ENCODE measurements around the gene TUBB.
"Not testable (repeated sequence)": the region's sequence is repeated elsewhere in the genome, so short reads cannot be mapped to it uniquely, and the experiment has no call there.

Gene TUBB

DNA sequence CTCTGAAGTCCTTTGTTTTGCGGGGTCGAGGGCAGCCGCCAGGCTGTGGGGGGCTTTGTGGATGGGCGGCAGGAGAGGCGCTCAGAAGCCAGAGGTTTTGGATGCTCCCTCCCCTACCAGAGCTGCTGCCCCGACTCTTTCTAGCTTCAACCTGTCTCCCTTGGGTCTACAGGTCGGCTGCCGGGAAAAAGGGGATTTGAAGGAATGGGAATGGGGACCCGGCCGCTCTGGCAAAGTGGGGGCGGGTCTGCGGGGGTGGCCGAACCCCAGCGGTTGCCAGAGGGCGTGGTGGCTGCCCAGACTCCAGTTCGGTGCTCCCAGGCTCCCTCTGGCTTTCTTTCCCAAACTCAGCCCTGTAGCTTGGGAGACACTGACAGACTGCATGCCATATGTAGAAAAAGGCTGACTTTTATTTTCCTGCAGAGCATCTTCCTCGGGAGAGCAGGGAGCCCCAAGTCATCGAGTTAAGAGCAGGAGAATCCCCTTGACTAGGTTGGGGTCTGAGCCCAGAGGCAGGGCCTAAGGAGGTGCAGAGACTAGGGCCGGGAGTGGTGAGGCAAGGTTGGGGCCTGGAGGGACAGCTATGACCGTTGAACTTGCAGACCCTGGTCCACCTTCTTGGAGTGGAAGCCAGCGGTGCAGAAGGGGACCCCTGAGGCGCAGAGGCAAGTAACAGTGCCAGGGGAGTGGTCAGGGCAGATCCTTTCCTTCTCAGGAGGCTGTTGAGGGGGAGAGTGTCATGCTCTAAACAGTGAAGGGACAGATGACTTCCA lies 32.3 kb upstream of the TUBB start:
- DNase-seq = no peak

DNA sequence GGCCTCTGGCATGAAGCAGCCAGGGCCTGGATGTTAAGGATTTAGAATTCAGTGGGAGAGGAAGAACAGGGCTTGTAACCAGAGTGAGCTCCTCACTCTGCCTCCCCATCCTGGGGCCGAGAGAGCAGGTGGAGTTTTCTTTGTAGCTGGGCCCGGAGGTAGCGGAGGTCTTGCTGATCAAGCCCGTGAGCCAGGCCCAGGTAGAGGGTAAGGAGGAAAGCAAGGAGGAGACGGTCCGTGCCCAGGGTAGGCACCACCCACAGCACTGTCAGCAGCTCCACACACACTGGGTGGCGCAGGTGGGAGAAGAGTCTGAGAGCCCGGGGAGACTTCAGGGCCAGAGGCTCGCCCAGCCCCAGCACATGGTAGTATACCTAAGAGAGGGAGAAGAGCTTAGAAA lies 31.6 kb upstream of the TUBB start:
- DNase-seq = no peak

DNA sequence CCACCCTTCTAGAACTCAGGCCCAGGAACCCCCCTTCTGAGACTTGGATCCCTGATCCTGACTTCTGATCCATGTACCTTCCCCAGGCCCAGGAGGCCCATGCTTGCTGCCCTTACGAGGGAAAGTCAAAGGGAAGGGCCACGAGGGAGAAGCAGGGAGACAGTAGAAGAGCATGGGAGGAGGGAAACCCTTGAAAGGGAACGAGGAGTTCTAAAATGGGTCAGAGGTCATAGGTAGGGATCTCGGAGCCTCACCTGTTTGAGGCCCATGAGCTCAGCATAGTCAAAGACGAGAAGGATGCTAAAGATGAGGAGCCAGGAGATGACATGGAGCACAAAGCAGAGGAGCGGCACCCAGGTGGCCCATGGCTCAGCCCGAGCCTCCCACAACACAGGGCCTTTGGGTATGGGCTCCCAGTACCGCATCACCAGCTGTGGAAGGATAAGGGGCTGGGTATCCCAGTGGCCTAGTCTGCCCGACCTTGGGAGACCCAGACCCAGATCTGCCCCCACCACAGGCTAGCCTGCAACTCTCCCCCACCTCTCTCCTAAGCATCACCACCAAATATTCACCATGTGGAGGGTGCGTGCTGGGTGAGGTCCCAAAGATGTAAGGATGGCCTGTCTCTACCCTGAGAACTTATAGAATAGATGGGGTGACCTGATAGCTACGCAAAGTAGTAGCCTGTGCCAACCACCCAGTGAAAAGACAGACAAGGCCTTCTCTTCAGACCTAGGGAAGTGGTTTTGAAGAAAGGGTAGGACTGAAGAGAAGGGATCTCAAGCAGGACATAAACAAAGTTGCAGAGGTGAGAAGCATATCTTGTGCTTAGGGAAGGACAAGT lies 30.9 kb upstream of the TUBB start:
- DNase-seq = no peak

DNA sequence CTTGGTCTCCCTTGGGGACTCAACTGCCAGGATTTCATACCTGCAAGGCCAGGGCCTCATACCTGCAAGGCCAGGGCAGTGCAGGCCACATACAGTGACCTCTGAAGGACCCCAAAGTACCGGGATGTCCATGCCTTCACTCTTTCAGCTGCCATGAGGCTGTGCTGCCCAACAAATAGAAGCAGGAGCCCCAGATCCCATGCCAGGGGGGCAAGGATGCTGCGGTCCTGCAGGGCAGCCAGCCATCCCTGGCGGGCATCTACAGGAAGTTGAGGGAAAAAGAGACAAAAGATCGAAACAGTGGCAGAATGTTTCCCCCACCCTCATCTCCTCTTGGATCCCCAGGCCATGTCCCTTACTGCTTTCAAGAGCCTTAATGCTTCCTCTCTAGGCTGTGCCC lies 30.2 kb upstream of the TUBB start:
- no peak for DNase-seq

DNA sequence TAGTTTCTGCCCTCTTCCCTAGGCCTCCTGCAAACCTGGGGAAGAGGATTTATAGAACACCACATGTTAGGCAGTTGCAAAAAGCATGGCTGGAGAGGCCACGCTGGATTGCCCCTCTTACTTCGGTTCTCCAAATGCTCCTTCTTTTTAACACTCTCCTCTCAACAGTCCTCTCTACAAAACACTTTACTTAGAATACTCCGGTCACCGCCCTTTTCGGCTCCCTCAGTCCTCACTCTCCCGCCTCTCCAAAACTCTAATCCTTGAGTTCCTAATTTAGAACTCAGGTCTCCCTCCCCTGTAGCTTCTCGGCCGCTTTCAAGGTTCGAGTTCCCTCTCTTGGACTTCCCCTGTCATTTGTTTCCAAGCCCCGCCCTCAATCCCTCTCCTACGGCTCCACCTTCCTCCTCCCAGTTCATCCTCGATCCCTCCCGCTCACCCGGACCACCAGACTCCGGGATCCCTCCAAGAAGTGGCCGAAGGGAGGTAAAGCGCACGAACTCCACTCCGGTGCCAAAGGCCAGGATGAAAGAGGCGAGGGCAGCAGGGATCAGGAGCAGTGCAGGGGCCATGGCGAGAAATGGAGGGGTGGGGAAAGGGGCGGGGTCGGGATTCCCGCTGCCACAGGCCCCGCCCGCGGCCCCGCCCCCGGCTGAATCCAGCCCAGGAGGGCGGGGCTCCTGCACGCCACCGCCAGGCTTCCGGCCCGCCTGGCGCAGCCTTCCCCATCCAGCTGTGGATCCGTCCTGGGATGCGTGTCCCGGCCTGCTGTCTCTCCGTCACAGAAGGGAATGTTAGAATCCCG lies 29.5 kb upstream of the TUBB start, which contains the start of gene NRM:
NRM (minus strand) TSS at position 582 of the 805 bp plus-strand sequence; CDS start at position 572, 10 bp downstream.
- peak; percentile 77 for DNase-seq

DNA sequence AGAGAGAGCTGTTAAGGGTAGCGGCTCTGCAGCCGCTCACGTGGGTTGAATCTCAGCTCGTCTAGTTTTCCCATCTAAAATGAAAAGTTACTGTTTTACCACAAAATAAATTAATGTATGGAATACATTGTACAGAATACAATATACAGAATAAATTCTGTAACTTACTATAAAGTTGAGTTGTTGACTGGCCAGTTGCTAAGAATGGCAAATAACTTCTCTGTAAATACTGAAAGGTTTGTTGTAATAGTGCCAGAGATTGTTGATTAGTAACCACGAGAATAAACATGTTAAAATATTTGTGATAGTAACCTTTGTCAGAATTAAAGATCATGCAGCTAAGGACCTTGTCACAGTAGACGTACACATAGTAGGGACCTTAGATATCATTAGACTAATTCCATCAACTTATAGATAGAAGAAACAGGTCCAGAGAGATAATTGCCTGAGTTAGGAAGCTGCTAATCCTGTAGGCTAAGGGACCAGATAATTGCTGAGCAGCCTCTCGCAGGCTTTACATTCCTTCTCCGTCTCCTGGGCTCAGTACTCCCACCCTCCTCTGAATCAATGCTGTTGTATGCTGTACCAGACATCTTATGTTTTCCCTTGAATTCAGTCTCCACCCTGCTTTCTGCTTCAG lies 28.8 kb upstream of the TUBB start:
- DNase-seq = no peak

DNA sequence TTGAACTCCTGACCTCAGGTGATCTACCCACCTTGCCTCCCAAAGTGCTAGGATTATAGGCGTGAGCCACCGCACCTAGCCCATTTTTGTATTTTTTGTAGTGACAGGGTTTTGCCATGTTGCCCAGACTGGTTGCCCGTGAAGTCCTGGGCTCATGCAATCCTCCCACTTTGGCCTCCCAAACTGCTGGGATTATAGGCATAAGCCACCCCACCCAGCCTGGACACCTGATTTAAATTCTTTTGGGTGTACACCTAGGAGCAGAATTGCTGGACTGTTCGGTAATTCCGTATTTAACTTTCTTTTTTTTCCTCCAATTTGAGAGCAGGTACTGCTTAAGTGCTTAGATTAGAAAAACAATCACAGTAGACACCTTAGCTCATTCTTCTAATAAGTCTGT lies 23.7 kb upstream of the TUBB start:
- no peak for DNase-seq

DNA sequence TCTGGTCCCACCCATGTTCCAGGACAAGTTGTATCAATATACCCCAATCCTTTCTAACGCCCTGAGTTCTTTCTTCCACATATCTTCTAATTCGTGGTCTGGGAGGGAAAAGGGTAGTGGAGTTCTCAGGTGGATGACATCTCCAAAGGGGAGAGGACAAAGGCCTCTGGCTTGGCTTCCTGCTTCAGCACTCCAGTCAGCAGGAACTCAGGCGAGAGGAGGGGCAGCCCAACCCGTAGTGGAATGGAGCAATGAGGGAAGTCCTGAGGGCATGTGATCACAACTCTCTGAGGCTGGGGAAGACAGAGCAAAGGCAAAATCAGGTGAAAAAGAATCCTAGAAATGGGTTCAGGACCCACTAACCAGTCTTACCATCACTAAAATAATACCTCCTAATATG lies 19.8 kb upstream of the TUBB start:
- no peak for DNase-seq

DNA sequence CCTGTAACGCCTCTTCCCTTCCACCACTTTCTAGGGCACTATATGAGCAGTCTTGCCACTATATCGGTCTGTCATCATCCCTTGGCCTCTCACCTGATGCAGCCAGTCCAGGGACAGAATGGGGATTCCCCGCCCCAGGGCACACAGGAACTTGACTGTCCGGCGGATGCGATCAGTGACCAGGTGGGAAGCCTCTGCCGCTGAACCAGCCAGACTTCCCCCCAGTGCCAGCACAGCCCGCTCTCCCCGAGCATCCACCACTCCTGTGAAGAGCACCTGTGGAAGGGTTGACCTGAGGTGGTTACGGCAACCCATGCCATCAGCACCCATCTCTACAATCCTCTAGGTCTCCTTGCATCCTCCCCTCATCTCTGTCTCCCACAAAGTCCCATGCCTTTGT lies 17.1 kb upstream of the TUBB start:
- no peak for DNase-seq

DNA sequence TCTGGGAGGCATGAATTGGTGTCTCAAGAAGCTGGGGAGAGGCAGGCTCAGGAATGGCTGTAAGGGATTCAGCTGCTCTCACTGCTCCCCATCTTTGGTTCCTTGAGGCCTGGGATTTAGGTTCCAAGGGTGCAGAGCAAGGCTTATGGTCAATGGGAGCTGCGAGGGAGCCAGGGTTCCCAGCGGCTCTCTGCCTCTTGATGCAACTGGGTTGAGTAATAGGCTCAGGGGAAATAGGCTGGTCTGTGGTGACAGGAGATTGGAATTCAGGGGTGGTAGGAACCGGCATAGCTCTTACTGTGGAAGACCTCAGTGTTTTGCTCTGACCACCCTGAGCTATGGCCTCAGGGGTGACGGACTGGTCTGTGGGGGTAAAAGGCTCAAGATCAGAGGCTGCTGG lies 16.3 kb upstream of the TUBB start:
- DNase-seq = no peak

DNA sequence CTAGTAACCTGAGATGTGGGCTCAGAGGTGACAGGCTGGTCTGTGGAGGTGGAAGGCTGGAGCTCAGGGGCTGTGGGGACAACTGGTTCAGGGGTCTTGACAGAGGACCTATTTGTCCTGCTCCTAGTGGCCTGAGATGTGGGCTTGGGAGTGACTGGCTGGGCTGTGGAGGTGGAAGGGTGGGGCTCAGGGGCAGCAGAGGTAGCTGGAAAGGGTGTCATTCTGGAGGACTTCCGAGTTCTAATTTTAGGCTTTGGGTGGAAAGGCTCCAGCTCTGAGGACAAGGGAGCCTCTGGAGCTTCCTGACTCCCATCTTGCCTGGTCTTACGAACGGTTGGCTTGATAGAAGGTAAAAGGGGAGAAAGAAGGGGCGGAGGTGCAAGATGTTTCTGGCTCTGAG lies 14.5 kb upstream of the TUBB start:
- DNase-seq = no peak

DNA sequence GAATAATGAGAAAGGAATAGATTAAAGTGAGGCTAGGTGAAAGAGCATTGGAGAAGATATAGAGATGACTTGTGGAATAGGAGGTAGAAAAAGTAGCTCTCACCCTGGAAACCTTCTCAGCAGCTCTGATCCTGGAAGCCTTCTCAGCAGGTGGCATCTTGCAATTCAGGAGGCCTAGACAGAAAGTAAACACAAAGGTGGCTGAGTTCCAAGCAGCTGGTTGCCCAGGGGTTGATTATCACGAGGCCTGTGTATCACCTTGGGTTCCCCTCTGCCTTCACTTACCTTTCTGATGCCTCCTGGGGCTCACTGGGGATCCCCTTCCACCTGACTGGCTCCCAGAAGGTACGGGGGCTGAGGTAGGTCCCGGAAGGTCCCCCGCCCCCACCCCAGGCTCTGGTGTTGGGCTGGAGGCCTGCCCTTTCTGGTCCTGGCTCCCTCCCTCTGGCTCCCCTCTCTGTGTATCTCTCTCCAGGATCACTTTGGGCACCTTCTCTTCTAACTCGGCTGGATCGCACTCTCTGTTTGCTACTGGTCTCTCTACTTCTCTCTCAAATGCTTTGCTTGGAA lies 12.8 kb upstream of the TUBB start:
- no peak for DNase-seq

DNA sequence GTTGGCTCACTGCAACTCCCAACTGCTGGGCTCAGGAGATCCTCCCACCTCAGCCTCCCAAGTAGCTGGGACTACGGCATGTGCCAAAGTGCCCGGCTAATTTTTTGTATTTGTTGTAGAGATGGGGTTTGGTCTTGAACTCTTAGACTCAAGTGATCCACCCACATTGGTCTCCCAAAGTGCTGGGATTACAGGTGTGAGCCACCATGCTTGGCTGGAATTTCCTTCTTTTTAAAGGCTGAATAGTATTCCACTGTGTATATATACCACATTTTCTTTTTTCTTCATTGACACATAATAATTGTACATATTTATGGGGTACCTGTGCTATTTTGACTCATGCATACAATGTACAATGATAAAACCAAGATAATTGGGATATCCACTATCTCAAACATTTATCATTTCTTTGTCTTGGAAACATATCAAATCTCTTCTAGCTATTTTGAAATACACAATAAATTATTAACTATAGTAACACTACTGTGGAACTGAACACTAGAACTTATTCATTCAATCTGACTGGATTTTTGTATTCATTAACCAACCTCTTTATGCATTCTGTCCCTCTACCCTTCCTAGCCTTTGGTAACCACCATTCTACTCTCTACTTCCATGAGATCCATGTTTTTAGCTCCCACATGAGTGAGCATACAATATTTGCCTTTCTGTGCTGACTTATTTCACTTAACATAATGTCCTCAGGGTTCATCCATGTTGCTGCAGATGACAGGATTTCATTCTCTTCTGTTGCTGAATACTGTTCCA lies 10.9 kb upstream of the TUBB start:
- no peak for DNase-seq

DNA sequence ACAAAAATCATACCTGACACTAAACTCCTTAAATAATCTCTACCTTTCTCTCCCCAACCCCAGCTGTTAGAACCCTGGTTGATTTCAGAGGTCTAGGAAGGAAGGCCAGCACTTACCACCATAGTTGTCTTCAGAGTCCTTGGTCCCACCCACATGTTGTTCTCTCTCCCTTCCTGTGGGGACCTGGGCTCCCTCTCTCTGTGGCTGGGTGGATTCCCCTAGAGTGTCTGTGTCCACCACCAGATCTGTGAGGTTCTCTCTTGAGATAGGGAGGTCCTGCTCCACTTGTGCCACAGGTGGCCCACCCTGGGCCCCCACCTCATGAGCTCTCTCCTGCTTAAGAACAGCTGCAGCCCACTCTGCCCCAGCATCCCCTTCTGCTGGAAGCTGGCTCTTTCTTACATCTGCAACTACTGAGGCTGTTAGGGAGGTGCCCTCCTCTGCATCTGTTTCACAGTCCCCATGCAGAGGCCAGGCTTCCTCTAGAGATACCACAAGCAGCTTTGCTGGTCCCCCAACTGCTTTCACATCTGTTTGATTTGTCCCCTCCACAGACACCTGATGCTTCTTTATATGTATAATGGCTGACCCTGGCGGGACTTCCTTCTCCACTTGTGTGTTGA lies 8.3 kb upstream of the TUBB start:
- DNase-seq = no peak

DNA sequence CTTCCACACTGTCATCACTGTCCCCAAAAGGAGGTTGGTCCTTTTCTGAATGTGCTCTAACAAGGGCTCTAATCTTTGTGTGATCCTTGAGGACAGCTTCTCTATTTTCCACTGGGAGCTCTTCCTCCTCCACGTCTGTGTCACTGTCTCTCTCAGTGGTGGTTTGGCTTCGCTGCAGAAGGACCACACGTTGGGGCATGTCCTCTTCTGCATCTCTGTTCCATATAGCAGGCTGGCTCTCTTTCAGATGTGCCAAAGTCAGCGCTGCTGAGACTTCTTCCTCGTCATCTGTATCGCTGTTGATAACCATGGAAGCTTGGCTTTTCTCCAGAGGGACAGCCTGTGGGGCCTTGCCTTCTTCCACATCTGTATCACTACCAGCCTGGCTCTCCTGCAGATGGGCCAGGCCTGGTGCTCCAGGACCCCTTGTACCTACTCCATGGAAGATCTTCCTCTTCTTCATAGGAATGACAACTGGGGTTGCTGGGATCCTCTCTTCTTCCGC lies 7.7 kb upstream of the TUBB start:
- DNase-seq = no peak

DNA sequence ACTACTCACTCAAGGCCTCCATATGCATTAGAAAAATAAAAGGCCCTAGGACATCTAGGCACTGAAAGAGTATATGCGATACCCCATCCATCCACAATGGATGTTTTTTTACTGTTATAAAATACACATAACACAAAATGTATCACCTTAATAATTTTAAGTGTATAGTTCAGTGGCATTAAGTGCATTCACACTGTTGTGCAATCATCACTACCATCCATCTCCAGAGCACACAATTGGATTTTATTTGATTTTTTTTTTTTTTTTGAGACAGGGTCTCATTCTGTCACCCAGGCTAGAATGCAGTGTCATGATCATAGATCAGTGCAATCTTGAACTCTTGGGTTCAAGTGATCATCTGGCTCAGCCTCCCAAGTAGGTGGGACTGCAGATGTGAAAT lies 5.9 kb upstream of the TUBB start:
- DNase-seq = no peak

DNA sequence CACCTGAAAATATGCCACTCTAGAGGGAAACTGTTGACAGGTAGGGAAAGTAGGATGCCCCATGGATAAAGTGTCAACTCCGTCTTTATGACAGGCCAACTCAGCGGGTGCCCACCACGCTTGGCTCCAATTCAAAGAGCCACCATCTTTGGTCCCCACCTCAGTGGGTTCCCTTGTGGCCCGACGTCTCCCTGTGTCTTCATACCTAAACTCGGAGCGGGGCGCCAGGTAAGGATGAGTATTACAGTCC lies 3.3 kb upstream of the TUBB start:
- DNase-seq = no peak

DNA sequence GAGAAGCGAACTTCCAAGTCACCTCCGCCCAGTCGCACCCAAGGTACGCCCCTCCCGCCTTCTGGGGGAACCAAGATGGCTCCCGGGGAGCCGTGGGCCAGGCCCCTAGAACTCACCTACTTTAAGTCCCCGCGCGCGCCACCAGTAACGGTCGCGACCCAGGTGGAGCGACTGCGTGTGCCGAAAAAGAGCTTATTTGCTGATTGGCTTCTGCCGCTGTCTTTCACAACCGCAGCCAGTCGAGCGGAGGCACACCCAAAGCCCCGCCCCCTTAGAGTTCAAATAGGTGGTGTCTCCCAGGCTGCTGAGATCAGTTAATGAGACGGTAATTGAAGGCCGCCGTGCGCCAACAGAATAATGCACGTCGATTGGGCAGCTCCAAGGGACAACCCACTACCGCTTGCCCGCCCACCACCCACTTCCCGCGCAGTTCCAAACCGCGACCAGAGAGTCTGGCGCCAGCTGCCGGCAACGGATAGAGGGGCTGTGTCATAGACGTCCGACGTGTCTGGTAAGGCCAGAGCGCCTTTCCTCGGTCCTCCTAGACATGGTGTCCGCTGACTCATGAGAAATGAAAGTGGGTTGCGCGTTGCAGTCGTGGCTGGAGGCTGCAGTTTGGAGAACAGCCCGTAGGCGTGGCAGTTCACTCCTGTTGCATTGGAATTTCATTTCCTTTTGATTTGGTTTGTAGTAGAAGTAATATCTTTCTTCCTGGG lies 2.9 kb upstream of the TUBB start, which contains the start of gene MDC1:
MDC1 (minus strand) TSS at position 153 of the 716 bp plus-strand sequence. CDS start 2,106 bp downstream, outside the sequence.
- DNase-seq = peak; percentile 99

DNA sequence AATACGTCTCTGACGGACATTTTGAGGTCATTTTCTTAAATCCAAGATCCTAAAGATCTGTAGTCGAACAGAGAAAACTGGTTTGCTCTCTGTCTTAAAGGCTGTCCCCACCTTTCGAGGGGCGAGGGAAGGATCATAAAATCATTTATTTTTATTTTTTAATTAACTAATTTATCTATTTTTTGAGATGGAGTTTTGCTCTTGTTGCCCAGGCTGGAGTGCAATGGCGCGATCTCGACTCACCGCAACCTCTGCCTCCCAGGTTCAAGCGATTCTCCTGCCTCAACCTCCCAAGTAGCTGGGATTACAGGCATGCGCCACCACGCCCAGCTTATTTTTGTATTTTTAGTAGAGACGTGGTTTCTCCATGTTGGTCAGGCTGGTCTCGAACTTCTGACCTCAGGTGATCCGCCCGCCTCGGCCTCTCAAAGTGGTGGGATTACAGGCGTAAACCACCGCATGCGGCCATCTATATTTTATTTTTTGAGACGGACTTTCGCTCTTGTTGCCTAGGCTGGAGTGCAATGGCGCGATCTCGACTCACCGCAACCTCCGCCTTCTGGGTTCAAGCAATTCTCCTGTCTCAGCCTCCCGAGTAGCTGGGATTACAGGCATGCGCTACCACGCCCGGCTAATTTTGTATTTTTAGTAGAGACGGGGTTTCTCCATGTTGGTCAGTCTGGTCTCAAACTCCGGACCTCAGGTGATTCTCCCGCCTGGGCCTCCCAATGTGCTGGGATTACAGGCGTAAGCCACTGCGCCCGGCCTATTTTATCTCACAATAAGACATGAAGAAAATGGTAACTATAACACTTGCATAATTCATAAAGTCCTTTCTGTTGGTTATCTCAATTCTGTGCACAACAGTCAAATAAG lies 2.1 kb upstream of the TUBB start:
- DNase-seq = not testable (repeated sequence)
